22Rv1 (cell line): ENCODE data around the gene DNAH8.

Experiments used
- H3K27ac ChIP-seq: fragments of 450-650 bp; 2 replicates; pipeline ENCODE4 v1.5.1; 2017
- ZFX ChIP-seq: fragments of 450-650 bp; IDR thresholded peaks from 2 replicates; pipeline ENCODE4 v1.6.1; 2017; ENCODE audit warnings: antibody characterized with exemption, borderline replicate concordance
- TF ChIP-seq, protein P1 (sequence below): fragments of 450-650 bp; IDR thresholded peaks from 2 replicates; pipeline ENCODE4 v1.5.1; 2017; ENCODE audit warnings: mild to moderate bottlenecking

The DNAH8 gene

GRCh38 chr6:38728203-38728602, 13.1 kb downstream of the DNAH8 start:
- no peak overlapping the region for H3K27ac ChIP-seq
- no peak for TF ChIP-seq ZFX
- TF ChIP-seq, protein P1, sequence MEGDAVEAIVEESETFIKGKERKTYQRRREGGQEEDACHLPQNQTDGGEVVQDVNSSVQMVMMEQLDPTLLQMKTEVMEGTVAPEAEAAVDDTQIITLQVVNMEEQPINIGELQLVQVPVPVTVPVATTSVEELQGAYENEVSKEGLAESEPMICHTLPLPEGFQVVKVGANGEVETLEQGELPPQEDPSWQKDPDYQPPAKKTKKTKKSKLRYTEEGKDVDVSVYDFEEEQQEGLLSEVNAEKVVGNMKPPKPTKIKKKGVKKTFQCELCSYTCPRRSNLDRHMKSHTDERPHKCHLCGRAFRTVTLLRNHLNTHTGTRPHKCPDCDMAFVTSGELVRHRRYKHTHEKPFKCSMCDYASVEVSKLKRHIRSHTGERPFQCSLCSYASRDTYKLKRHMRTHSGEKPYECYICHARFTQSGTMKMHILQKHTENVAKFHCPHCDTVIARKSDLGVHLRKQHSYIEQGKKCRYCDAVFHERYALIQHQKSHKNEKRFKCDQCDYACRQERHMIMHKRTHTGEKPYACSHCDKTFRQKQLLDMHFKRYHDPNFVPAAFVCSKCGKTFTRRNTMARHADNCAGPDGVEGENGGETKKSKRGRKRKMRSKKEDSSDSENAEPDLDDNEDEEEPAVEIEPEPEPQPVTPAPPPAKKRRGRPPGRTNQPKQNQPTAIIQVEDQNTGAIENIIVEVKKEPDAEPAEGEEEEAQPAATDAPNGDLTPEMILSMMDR = no peak

- H3K27ac ChIP-seq = peak overlapping the region; percentile 52
- TF ChIP-seq, protein P1 = no peak
- TF ChIP-seq ZFX = no peak
These were observed 15.2 kb downstream of the DNAH8 start for GRCh38 chr6:38730140-38730862.

GRCh38 chr6:38736951-38737350, 21.8 kb downstream of the DNAH8 start:
- TF ChIP-seq ZFX = no peak
- TF ChIP-seq, protein P1 = no peak
- no peak overlapping the region for H3K27ac ChIP-seq

DNA sequence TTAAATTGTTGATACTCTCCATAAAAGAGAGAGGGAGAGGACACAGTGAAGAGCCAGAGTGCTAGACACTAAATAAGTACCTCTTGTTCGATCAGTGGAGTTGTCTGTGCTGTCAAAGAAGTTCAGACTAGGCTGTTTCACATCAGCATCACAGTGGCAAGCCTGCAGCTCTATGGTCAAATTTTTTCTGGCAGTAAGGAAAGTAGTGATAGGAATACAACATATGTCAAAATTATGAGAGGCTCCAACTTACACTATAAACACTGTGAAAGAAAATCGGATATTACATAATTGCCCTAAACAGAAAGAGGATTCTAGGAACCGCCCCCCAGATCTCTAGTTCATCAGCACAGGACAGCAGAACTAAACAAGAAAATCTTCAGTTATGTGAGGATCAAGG, 23.1 kb downstream of the DNAH8 start:
- TF ChIP-seq, protein P1 = no peak
- no peak for TF ChIP-seq ZFX

DNA sequence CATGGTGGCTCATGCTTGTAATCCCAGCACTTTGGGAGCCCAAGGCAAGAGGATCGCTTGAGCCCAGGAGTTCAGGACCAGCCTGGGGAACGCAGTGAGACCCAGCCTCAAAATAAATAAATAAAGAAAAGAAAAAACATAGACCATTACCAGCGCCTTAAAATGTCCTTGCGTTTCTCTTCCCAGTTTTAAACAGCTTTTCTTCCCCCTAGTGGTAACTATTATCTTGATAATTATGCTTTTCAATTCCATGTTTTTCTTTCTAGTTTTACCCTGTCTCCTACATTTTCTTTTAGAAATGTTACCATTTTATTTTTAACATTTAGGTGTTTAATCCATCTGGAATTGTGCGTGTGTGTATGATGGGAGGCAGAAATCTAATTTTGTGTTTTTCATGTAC, 24.4 kb downstream of the DNAH8 start:
- TF ChIP-seq ZFX = no peak
- TF ChIP-seq, protein P1 = peak; percentile 34
- H3K27ac ChIP-seq = no peak overlapping the region

More for the DNA sequence above, 23.1 kb downstream of the DNAH8 start:
- no peak overlapping the region for H3K27ac ChIP-seq

GRCh38 chr6:38749473-38749872, 34.4 kb downstream of the DNAH8 start:
- TF ChIP-seq, protein P1 = no peak
- TF ChIP-seq ZFX = no peak

DNA sequence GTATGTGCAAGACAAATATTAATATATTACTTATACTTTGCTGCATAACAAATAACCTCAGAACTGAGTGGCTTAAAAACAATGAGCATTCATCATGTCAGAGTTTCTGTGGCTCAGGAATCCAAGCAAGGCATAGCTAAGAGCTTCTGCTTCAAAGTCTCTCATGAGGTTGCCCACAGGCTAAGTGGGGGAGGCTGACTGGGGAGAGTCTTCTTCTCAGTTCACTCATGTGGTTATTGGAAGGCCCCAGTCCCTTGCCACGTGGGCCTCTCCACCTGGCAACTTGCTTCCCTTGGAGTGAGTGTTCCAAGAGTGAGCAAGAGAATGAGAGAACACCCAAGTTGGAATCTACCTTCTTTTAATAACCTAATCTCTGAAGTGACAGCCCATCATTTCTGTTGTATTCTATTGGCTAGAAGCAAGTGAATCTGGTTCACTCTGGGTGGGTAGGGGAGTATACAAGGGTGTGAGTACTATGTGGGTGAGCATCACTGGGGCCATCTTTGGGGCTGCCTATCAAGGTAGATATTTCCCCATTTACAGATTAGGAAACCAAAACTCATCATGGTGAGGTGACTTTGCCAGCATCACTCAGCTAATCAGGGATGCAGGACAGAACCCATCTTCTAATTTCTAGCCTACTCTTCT, 36.0 kb downstream of the DNAH8 start:
- no peak for TF ChIP-seq ZFX
- TF ChIP-seq, protein P1 = no peak
- H3K27ac ChIP-seq = no peak overlapping the region

More at GRCh38 chr6:38749473-38749872, 34.4 kb downstream of the DNAH8 start:
- no peak overlapping the region for H3K27ac ChIP-seq
